Activated CD4-positive, alpha-beta memory T cell treated with anti-CD3 and anti-CD28 coated beads, Interleukin-2, amount 10 ng/mL, durations not matched to agents 7 days and 5 days (primary cell): Measurements from ENCODE around the gene AP2S1. TPM values are rescaled to one million over a fixed set of nuclear protein-coding genes. Genes with fewer than 3 reads are reported as not detected.
"Not testable (repeated sequence)": the region's sequence is repeated elsewhere in the genome, so short reads cannot be mapped to it uniquely, and the experiment has no call there.

Experiments used
- CTCF ChIA-PET: fragments of 350-600 bp; sonication (Branson Sonifier 250); formaldehyde crosslinking; loops from one replicate; lab custom pipeline; 2021; ENCODE audit warnings: antibody characterized with exemption, inconsistent platforms; lab: Charles Lee
- POLR2A ChIA-PET: fragments of 350-600 bp; sonication (Branson Sonifier 250); formaldehyde crosslinking; loops from one replicate; lab custom pipeline; 2021; ENCODE audit warnings: antibody characterized with exemption; lab: Charles Lee
- DNase-seq: peaks from one replicate; pipeline ENCODE4 v3.0.0-alpha.2; 2020
- H3K27ac Mint-ChIP-seq: one replicate; pipeline ENCODE4 v1.8.0; 2021; ENCODE audit warnings: mild to moderate bottlenecking, mixed read lengths
- H3K27me3 Mint-ChIP-seq: one replicate; pipeline ENCODE4 v1.8.0; 2021; ENCODE audit warnings: mixed read lengths
- H3K36me3 Mint-ChIP-seq: one replicate; pipeline ENCODE4 v1.8.0; 2021; ENCODE audit warnings: low read depth, mixed read lengths
- H3K4me1 Mint-ChIP-seq: one replicate; pipeline ENCODE4 v1.8.0; 2021; ENCODE audit warnings: mixed read lengths
- H3K4me3 Mint-ChIP-seq: one replicate; pipeline ENCODE4 v1.8.0; 2021; ENCODE audit warnings: mild to moderate bottlenecking, mixed read lengths
- H3K9me3 Mint-ChIP-seq: one replicate; pipeline ENCODE4 v1.8.0; 2021; ENCODE audit warnings: mixed read lengths
- total RNA-seq, 2 experiments: library from RNA; stranded (reverse); gene quantifications; one replicate each; pipeline ENCODE4 v1.2.3, GENCODE V29; 2021

AP2S1 gene
- total RNA-seq, 2 experiments from 2014 or later = 116 to 117 TPM

DNA sequence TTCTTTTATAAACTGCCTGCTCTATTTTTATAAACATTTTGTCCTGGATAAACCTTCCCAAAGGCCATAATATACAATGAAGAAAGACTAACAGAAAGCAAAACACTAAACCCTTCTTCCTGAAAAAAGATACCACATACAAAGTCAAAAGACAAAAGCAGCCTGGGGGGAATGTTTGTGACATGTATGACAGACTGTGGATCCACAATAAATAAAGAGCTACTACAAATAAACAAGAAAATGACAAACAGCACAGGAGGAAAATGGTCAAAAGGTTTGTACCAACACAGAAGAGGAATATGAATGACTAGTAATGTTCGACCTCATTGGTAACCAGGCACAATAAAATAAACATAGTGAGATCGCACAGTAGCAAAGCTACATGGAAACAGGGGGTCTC is 19.8 kb downstream of the AP2S1 start:
- Mint-ChIP-seq H3K27me3 (no peaks in the 10 kb centered on the region), H3K27ac (no peak overlapping the region), H3K4me1 (peaks cover 4% of the 10 kb centered on the region), H3K9me3 (no peaks in the 10 kb centered on the region), H3K4me3 (no peak overlapping the region), H3K36me3 (no peaks in the 10 kb centered on the region)
- DNase-seq = no peak
- ChIA-PET CTCF (interaction anchor here (0.8 to 3.2 kb wide), 4 partner anchors 9 to 64 kb away, joined by 3 to 23 read pairs (median 4); no protein-coding TSS in a partner anchor), POLR2A (interaction anchor here (1.3 kb wide), 1 partner anchor 42 kb away, joined by 3 read pairs; the partner anchor contains the start of gene SLC1A5)

DNA sequence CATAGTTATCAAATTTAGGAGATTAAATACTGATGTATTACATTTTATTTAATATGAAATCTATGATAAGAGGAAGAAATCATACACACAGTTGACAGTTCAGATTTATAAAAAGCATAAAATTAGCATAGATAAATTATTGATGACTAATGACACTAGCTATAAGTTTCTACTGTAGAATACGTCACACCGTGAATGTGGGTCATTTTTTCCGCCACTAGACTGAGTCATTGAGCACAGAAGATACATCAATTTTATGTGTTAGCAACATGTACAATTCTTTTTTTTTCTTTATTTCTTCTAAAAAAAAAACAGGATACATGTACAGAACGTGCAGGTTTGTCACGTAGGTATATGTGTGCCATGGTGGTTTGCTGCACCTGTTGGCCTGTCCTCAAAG is 22.2 kb downstream of the AP2S1 start:
- CTCF ChIA-PET = interaction anchor here (0.7 to 1.8 kb wide), 8 partner anchors 9 to 359 kb away, joined by 3 to 7 read pairs (median 4); no protein-coding TSS in a partner anchor
- Mint-ChIP-seq H3K4me1 (peaks cover 20% of the 10 kb centered on the region), H3K4me3 (no peak overlapping the region), H3K27me3 (no peaks in the 10 kb centered on the region), H3K9me3 (no peaks in the 10 kb centered on the region), H3K27ac (no peak overlapping the region), H3K36me3 (no peaks in the 10 kb centered on the region)
- peak; percentile 38 for DNase-seq
- POLR2A ChIA-PET = no interaction called here

- Mint-ChIP-seq H3K36me3 (no peaks in the 10 kb centered on the region), H3K27me3 (no peaks in the 10 kb centered on the region), H3K9me3 (no peaks in the 10 kb centered on the region), H3K4me3 (no peak overlapping the region), H3K27ac (no peak overlapping the region), H3K4me1 (peaks cover 40% of the 10 kb centered on the region)
- POLR2A ChIA-PET = interaction anchor here (1.5 kb wide), 1 partner anchor 38 kb away, joined by 8 read pairs; the partner anchor contains the start of gene SLC1A5
- no peak for DNase-seq
- CTCF ChIA-PET = interaction anchor here (1.3 to 1.6 kb wide), 4 partner anchors 15 to 75 kb away, joined by 5 to 7 read pairs (median 6); no protein-coding TSS in a partner anchor
These were observed 25.0 kb downstream of the AP2S1 start for GRCh38 chr19:46825731-46826055.

DNA sequence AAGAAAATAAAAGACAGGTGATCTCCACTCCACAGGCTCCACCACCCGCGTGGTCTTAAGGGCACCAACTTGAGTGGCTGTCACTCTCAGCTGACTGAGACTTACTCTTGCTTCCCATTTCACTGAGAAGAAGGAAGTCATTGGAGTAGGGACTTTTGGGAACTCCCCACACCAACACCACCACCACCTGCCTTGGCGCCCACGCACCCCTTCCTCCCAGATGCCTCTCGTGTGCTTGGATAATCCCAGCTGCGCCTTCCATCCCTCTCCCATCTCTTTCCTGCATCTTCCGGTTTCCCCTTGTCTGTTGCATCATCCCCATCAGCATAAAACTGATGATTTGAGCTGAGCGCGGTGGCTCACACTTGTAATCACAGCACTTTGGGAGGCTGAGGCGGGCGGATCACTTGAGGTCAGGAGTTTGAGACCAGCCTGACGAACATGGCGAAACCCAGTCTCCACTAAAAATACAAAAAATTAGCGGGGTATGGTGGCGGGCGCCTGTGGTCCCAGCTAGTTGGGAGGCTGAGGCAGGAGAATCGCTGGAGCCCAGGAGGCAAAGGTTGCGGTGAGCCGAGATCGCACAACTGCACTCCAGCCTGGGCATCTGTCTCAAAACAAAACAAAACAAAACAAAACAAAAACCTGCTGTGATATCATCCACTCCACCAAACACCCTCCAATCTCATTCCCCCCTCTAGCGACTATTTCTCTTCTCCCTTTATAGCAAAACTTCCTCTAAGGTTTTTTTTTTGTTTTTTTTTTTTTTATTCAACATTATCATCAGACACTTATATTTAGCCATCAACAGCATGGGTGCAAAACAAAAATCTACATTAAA is 25.5 kb downstream of the AP2S1 start:
- POLR2A ChIA-PET = interaction anchor here (1.5 to 1.8 kb wide), 2 partner anchors 37 to 40 kb away, joined by 8 read pairs; partner anchors contain the start of gene SLC1A5

GRCh38 chr19:46823049-46823448 is 27.6 kb downstream of the AP2S1 start:
- Mint-ChIP-seq H3K4me1 (peaks cover 50% of the 10 kb centered on the region), H3K36me3 (no peaks in the 10 kb centered on the region), H3K27me3 (no peaks in the 10 kb centered on the region), H3K9me3 (no peaks in the 10 kb centered on the region), H3K27ac (no peak overlapping the region), H3K4me3 (no peak overlapping the region)
- DNase-seq = no peak
- ChIA-PET CTCF (interaction anchor here (0.7 to 2.4 kb wide), 7 partner anchors 17 to 190 kb away, joined by 3 to 16 read pairs (median 4); no protein-coding TSS in a partner anchor), POLR2A (interaction anchor here (1.2 to 3.8 kb wide), 2 partner anchors 11 to 38 kb away, joined by 3 to 21 read pairs; no protein-coding TSS in a partner anchor)

More for the DNA sequence above, 25.5 kb downstream of the AP2S1 start:
- H3K36me3 Mint-ChIP-seq = no peaks in the 10 kb centered on the region
- no peaks in the 10 kb centered on the region for H3K27me3 Mint-ChIP-seq
- CTCF ChIA-PET = interaction anchor here (1.0 to 1.6 kb wide), 5 partner anchors 15 to 71 kb away, joined by 3 to 7 read pairs (median 4); no protein-coding TSS in a partner anchor
- peak overlapping the region; percentile 17 for H3K27ac Mint-ChIP-seq
- peaks cover 46% of the 10 kb centered on the region for H3K4me1 Mint-ChIP-seq
- no peaks in the 10 kb centered on the region for H3K9me3 Mint-ChIP-seq
- no peak overlapping the region for H3K4me3 Mint-ChIP-seq
- DNase-seq = no peak

- H3K4me3 Mint-ChIP-seq, H3K36me3 Mint-ChIP-seq, DNase-seq, H3K9me3 Mint-ChIP-seq, H3K27me3 Mint-ChIP-seq: not testable (repeated sequence)
- peaks cover 50% of the 10 kb centered on the region for H3K4me1 Mint-ChIP-seq
- ChIA-PET POLR2A (interaction anchor here (1.2 to 3.8 kb wide), 3 partner anchors 12 to 37 kb away, joined by 3 to 25 read pairs (median 21); partner anchors contain the start of gene SLC1A5), CTCF (interaction anchor here (0.8 to 3.8 kb wide), 11 partner anchors 18 to 191 kb away, joined by 3 to 17 read pairs (median 5); partner anchors contain the start of genes FKRP and SLC1A5)
- peak overlapping the region; percentile 85 for H3K27ac Mint-ChIP-seq
These were observed 28.2 kb downstream of the AP2S1 start for GRCh38 chr19:46822410-46822787.

DNA sequence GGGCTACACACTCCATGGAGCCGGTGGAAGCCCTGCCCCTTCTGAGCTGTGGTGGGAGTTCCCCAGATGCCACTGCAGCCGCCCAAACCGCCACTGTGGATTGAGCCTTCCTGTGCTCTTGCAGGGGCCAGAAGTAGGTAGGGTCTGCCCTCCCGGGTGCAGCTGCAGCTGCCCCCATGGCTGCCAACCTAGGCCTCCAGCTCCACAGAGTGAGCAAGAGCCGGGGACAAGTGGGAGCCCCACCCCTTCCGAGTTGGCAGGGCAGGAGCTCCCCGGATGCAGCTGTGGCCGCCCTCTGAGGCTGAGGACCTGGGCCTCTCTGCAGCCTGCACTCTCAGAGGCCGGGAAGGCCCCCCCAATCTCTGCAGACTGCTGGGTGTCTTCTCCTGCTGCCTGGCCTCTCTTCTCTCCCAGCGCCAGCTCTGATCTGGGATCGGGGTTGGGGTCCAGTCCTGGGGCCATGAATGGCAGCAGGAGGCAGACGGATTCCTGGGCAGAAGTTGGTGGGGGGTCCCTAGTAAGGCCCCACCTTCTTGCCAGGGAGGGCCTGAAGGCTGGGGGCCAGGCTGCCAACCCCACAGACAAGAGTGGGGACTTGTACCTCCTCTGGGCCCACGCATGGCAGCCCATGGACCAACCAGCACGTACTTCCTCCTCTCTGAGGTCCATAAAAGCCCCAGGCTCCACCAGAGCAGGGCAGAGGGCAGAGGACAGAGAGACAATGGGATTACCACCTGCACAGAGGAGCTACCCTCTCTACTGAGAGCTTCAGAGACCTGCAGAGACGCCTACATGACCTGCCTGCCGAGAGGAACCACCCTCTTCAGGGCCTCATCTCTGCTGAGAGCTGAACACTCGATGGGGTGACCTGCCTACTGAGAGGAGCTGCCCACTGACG is 28.9 kb downstream of the AP2S1 start:
- POLR2A ChIA-PET = interaction anchor here (1.1 to 3.8 kb wide), 10 partner anchors 8 to 292 kb away, joined by 3 to 25 read pairs (median 4); partner anchors contain the start of genes CALM3, SLC1A5 and ZC3H4
- H3K4me1 Mint-ChIP-seq = peaks cover 50% of the 10 kb centered on the region
- no peak overlapping the region for H3K4me3 Mint-ChIP-seq
- peak; percentile 78 for DNase-seq
- no peaks in the 10 kb centered on the region for H3K36me3 Mint-ChIP-seq
- CTCF ChIA-PET = interaction anchor here (0.8 to 3.8 kb wide), 15 partner anchors 8 to 191 kb away, joined by 3 to 17 read pairs (median 6); partner anchors contain the start of genes FKRP and SLC1A5
- H3K27ac Mint-ChIP-seq = peak overlapping the region; percentile 85
- H3K27me3 Mint-ChIP-seq = no peaks in the 10 kb centered on the region
- H3K9me3 Mint-ChIP-seq = no peaks in the 10 kb centered on the region

GRCh38 chr19:46818812-46819211 is 31.8 kb downstream of the AP2S1 start:
- H3K9me3 Mint-ChIP-seq = no peaks in the 10 kb centered on the region
- no peak for DNase-seq
- H3K4me1 Mint-ChIP-seq = peaks cover 35% of the 10 kb centered on the region
- CTCF ChIA-PET = interaction anchor here (0.7 to 3.8 kb wide), 3 partner anchors 10 to 61 kb away, joined by 3 to 17 read pairs (median 9); no protein-coding TSS in a partner anchor
- no peak overlapping the region for H3K4me3 Mint-ChIP-seq
- peaks cover 2% of the 10 kb centered on the region for H3K27me3 Mint-ChIP-seq
- no peaks in the 10 kb centered on the region for H3K36me3 Mint-ChIP-seq
- POLR2A ChIA-PET = no interaction called here
- H3K27ac Mint-ChIP-seq = no peak overlapping the region

- ChIA-PET CTCF (interaction anchor here (0.6 to 0.7 kb wide), 2 partner anchors 49 to 1001 kb away, joined by 3 to 4 read pairs; no protein-coding TSS in a partner anchor), POLR2A (no interaction called here)
- H3K9me3 Mint-ChIP-seq = no peaks in the 10 kb centered on the region
- H3K36me3 Mint-ChIP-seq = no peaks in the 10 kb centered on the region
- H3K4me1 Mint-ChIP-seq = peaks cover 19% of the 10 kb centered on the region
- H3K27ac Mint-ChIP-seq = no peak overlapping the region
- peaks cover 4% of the 10 kb centered on the region for H3K27me3 Mint-ChIP-seq
- H3K4me3 Mint-ChIP-seq = no peak overlapping the region
- DNase-seq = no peak
These were observed 34.6 kb downstream of the AP2S1 start for GRCh38 chr19:46815833-46816627.

DNA sequence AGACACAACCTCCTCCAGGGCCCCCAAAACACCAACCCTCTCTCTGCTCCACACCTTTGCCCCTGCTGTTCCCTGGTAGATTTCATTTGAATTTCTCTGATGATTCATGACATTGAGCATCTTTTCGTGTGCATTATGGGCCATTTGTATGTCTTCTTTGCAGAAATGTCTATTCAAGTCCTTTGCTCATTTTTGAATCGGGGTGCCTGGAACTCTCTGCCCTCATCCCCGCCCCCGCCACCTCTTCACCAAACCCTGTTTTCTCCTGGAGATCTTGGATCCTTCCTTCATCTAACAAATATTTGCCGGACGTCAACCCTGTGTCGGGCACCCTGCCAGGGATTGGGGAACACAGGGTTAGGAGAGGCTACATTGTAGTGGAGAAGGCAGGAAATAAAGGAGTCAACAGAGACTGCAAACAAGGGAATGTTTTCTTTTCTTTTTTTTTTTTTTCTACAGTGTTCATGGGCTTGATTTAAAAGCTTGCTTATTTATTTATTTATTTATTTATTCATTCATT is 36.7 kb downstream of the AP2S1 start:
- Mint-ChIP-seq H3K4me1 (peaks cover 3% of the 10 kb centered on the region), H3K9me3 (no peaks in the 10 kb centered on the region), H3K27ac (no peak overlapping the region), H3K4me3 (no peak overlapping the region), H3K27me3 (peaks cover 4% of the 10 kb centered on the region), H3K36me3 (no peaks in the 10 kb centered on the region)
- ChIA-PET POLR2A (no interaction called here), CTCF (interaction anchor here (1.0 kb wide), 1 partner anchor 9 kb away, joined by 3 read pairs; no protein-coding TSS in a partner anchor)
- no peak for DNase-seq
